ENCODE measurements around the gene PINLYP.
"Not testable (repeated sequence)": the region's sequence is repeated elsewhere in the genome, so short reads cannot be mapped to it uniquely, and the experiment has no call there.

PINLYP gene

DNA sequence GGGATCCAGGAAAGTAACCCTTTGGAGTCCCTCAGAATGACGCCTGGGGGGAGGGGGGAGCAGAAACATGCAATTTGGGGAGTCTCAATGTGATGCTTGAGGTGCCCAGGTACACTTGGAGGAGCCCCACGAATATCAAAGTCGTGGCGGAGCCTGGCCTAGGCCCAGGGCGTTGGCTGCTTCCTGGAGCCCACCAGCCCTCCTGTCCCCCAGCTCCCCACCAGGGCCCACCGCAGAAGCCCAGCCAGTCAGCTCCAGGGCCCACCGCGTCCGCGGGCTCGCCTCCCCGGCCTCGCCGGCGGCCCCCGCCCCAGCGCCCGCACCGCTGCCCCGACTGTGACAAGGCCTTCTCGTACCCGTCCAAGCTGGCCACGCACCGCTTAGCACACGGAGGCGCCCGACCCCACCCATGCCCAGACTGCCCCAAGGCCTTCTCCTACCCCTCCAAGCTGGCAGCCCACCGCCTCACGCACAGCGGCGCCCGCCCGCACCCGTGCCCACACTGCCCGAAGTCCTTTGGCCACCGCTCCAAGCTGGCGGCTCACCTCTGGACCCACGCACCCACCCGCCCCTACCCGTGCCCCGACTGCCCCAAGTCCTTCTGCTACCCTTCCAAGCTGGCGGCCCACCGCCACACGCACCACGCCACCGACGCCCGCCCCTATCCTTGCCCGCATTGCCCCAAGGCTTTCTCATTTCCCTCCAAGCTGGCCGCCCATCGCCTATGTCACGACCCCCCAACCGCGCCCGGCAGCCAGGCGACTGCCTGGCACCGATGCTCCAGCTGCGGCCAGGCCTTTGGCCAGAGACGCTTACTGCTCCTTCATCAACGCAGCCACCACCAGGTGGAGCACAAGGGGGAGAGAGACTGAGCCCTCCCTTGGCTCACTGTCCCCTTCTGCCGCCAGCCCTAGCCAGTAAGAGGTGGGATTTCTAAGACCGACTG, 40.5 kb upstream of the PINLYP start:
- Histone ChIP-seq H3K27ac (ENCODE audit: low read length) (no peak overlapping the region), H3K4me3 (ENCODE audit: low read length) (no peak overlapping the region), H3K9me3 (ENCODE audit: control insufficient read depth, low read depth, low read length) (no peaks in the 10 kb centered on the region), H3K27me3 (ENCODE audit: control insufficient read depth, insufficient read depth, low read length) (no peaks in the 10 kb centered on the region), H3K9ac (ENCODE audit: low read length) (no peak overlapping the region), H3K4me1 (ENCODE audit: control insufficient read depth, low read depth, low read length) (peaks cover 11% of the 10 kb centered on the region), H3K36me3 (ENCODE audit: control insufficient read depth, low read depth, low read length) (peaks cover 14% of the 10 kb centered on the region)

GRCh38 chr19:43538922-43539321, 36.7 kb upstream of the PINLYP start:
- Histone ChIP-seq H3K9me3 (ENCODE audit: control insufficient read depth, low read depth, low read length) (no peaks in the 10 kb centered on the region), H3K9ac (ENCODE audit: low read length) (no peak overlapping the region), H3K27me3 (ENCODE audit: control insufficient read depth, insufficient read depth, low read length) (no peaks in the 10 kb centered on the region), H3K27ac (ENCODE audit: low read length) (no peak overlapping the region), H3K4me3 (ENCODE audit: low read length) (no peak overlapping the region), H3K4me1 (ENCODE audit: control insufficient read depth, low read depth, low read length) (peaks cover 11% of the 10 kb centered on the region), H3K36me3 (ENCODE audit: control insufficient read depth, low read depth, low read length) (peaks cover 37% of the 10 kb centered on the region)

- no peak overlapping the region for H3K9ac ChIP-seq (ENCODE audit: low read length)
- no peak overlapping the region for H3K27ac ChIP-seq (ENCODE audit: low read length)
- peaks cover 40% of the 10 kb centered on the region for H3K36me3 ChIP-seq (ENCODE audit: control insufficient read depth, low read depth, low read length)
- no peaks in the 10 kb centered on the region for H3K9me3 ChIP-seq (ENCODE audit: control insufficient read depth, low read depth, low read length)
- H3K4me1 ChIP-seq (ENCODE audit: control insufficient read depth, low read depth, low read length) = peaks cover 5% of the 10 kb centered on the region
- H3K4me3 ChIP-seq (ENCODE audit: low read length) = no peak overlapping the region
- H3K27me3 ChIP-seq (ENCODE audit: control insufficient read depth, insufficient read depth, low read length) = no peaks in the 10 kb centered on the region
Observed at GRCh38 chr19:43540381-43540780, 35.2 kb upstream of the PINLYP start.

GRCh38 chr19:43541920-43542650, 33.5 kb upstream of the PINLYP start:
- no peaks in the 10 kb centered on the region for H3K27me3 ChIP-seq (ENCODE audit: control insufficient read depth, insufficient read depth, low read length)
- no peak overlapping the region for H3K4me3 ChIP-seq (ENCODE audit: low read length)
- H3K4me1 ChIP-seq (ENCODE audit: control insufficient read depth, low read depth, low read length) = no peaks in the 10 kb centered on the region
- H3K9ac ChIP-seq (ENCODE audit: low read length) = no peak overlapping the region
- peaks cover 40% of the 10 kb centered on the region for H3K36me3 ChIP-seq (ENCODE audit: control insufficient read depth, low read depth, low read length)
- no peak overlapping the region for H3K27ac ChIP-seq (ENCODE audit: low read length)
- no peaks in the 10 kb centered on the region for H3K9me3 ChIP-seq (ENCODE audit: control insufficient read depth, low read depth, low read length)

DNA sequence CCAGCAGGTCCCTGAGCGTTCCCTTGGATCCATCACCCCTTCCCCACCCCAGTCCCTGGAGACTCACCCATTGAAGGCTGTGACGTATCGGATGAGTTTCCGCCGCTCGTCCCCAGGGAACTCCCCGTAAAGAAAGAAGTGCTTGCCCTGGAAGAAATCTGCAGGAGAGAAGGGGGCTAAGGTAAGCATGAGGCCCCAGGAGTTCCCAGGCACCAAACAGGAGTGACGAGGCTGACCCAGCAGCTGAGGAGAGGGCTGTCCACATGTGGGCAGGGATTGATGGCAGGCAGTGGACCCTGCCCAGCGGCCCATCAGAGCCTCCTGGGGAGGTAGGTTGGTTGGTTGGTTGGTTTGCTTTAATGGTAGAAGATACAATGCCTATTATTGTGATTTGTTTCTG, 31.5 kb upstream of the PINLYP start:
- no peak overlapping the region for H3K27ac ChIP-seq (ENCODE audit: low read length)
- peaks cover 32% of the 10 kb centered on the region for H3K36me3 ChIP-seq (ENCODE audit: control insufficient read depth, low read depth, low read length)
- no peaks in the 10 kb centered on the region for H3K9me3 ChIP-seq (ENCODE audit: control insufficient read depth, low read depth, low read length)
- no peaks in the 10 kb centered on the region for H3K27me3 ChIP-seq (ENCODE audit: control insufficient read depth, insufficient read depth, low read length)
- no peak overlapping the region for H3K4me3 ChIP-seq (ENCODE audit: low read length)
- H3K9ac ChIP-seq (ENCODE audit: low read length) = no peak overlapping the region
- no peaks in the 10 kb centered on the region for H3K4me1 ChIP-seq (ENCODE audit: control insufficient read depth, low read depth, low read length)

GRCh38 chr19:43545276-43545675, 30.3 kb upstream of the PINLYP start:
- no peak overlapping the region for H3K9ac ChIP-seq (ENCODE audit: low read length)

GRCh38 chr19:43545981-43546380, 29.6 kb upstream of the PINLYP start:
- no peaks in the 10 kb centered on the region for H3K4me1 ChIP-seq (ENCODE audit: control insufficient read depth, low read depth, low read length)
- H3K9me3 ChIP-seq (ENCODE audit: control insufficient read depth, low read depth, low read length) = no peaks in the 10 kb centered on the region
- no peak overlapping the region for H3K27ac ChIP-seq (ENCODE audit: low read length)
- no peaks in the 10 kb centered on the region for H3K27me3 ChIP-seq (ENCODE audit: control insufficient read depth, insufficient read depth, low read length)
- peaks cover 23% of the 10 kb centered on the region for H3K36me3 ChIP-seq (ENCODE audit: control insufficient read depth, low read depth, low read length)
- no peak overlapping the region for H3K4me3 ChIP-seq (ENCODE audit: low read length)
- no peak overlapping the region for H3K9ac ChIP-seq (ENCODE audit: low read length)

More at GRCh38 chr19:43545276-43545675, 30.3 kb upstream of the PINLYP start:
- Histone ChIP-seq H3K4me1 (ENCODE audit: control insufficient read depth, low read depth, low read length) (no peaks in the 10 kb centered on the region), H3K36me3 (ENCODE audit: control insufficient read depth, low read depth, low read length) (peaks cover 24% of the 10 kb centered on the region), H3K9me3 (ENCODE audit: control insufficient read depth, low read depth, low read length) (no peaks in the 10 kb centered on the region), H3K27me3 (ENCODE audit: control insufficient read depth, insufficient read depth, low read length) (no peaks in the 10 kb centered on the region), H3K4me3 (ENCODE audit: low read length) (no peak overlapping the region), H3K27ac (ENCODE audit: low read length) (no peak overlapping the region)

- H3K36me3 ChIP-seq (ENCODE audit: control insufficient read depth, low read depth, low read length) = peaks cover 29% of the 10 kb centered on the region
- H3K4me3 ChIP-seq (ENCODE audit: low read length) = no peak overlapping the region
- H3K9ac ChIP-seq (ENCODE audit: low read length) = no peak overlapping the region
- no peak overlapping the region for H3K27ac ChIP-seq (ENCODE audit: low read length)
- H3K27me3 ChIP-seq (ENCODE audit: control insufficient read depth, insufficient read depth, low read length) = no peaks in the 10 kb centered on the region
- no peaks in the 10 kb centered on the region for H3K9me3 ChIP-seq (ENCODE audit: control insufficient read depth, low read depth, low read length)
- no peaks in the 10 kb centered on the region for H3K4me1 ChIP-seq (ENCODE audit: control insufficient read depth, low read depth, low read length)
Observed at GRCh38 chr19:43546581-43546980, 29.0 kb upstream of the PINLYP start.

GRCh38 chr19:43547926-43548325, 27.7 kb upstream of the PINLYP start:
- not testable (repeated sequence) for H3K9ac ChIP-seq (ENCODE audit: low read length); H3K27ac ChIP-seq (ENCODE audit: low read length); H3K4me1 ChIP-seq (ENCODE audit: control insufficient read depth, low read depth, low read length); H3K27me3 ChIP-seq (ENCODE audit: control insufficient read depth, insufficient read depth, low read length); H3K9me3 ChIP-seq (ENCODE audit: control insufficient read depth, low read depth, low read length); H3K4me3 ChIP-seq (ENCODE audit: low read length)
- peaks cover 32% of the 10 kb centered on the region for H3K36me3 ChIP-seq (ENCODE audit: control insufficient read depth, low read depth, low read length)

- Histone ChIP-seq H3K4me3 (ENCODE audit: low read length) (no peak overlapping the region), H3K9ac (ENCODE audit: low read length) (no peak overlapping the region), H3K27ac (ENCODE audit: low read length) (no peak overlapping the region), H3K36me3 (ENCODE audit: control insufficient read depth, low read depth, low read length) (peaks cover 26% of the 10 kb centered on the region), H3K9me3 (ENCODE audit: control insufficient read depth, low read depth, low read length) (no peaks in the 10 kb centered on the region), H3K4me1 (ENCODE audit: control insufficient read depth, low read depth, low read length) (no peaks in the 10 kb centered on the region), H3K27me3 (ENCODE audit: control insufficient read depth, insufficient read depth, low read length) (no peaks in the 10 kb centered on the region)
Observed at GRCh38 chr19:43548706-43549105, 26.9 kb upstream of the PINLYP start.

- peaks cover 28% of the 10 kb centered on the region for H3K36me3 ChIP-seq (ENCODE audit: control insufficient read depth, low read depth, low read length)
- no peak overlapping the region for H3K4me3 ChIP-seq (ENCODE audit: low read length)
- H3K9me3 ChIP-seq (ENCODE audit: control insufficient read depth, low read depth, low read length) = no peaks in the 10 kb centered on the region
- H3K27me3 ChIP-seq (ENCODE audit: control insufficient read depth, insufficient read depth, low read length) = no peaks in the 10 kb centered on the region
- no peaks in the 10 kb centered on the region for H3K4me1 ChIP-seq (ENCODE audit: control insufficient read depth, low read depth, low read length)
- H3K9ac ChIP-seq (ENCODE audit: low read length) = no peak overlapping the region
- H3K27ac ChIP-seq (ENCODE audit: low read length) = no peak overlapping the region
Observed at GRCh38 chr19:43551399-43552197, 24.0 kb upstream of the PINLYP start.

All from iPS-18a (cell line).